ENCODE results near the gene BRSK1. TPM values are rescaled to one million over a fixed set of nuclear protein-coding genes. Genes with fewer than 3 reads are reported as not detected.

BRSK1 gene
- polyA plus RNA-seq, 1 experiment, result 9.5 TPM

- POLR2A ChIA-PET, result no interaction called here
- no peak for DNase-seq (ENCODE audit: low read depth, low spot score)
Observed at GRCh38 chr19:55248704-55249103, 35.1 kb upstream of the BRSK1 start.

DNA sequence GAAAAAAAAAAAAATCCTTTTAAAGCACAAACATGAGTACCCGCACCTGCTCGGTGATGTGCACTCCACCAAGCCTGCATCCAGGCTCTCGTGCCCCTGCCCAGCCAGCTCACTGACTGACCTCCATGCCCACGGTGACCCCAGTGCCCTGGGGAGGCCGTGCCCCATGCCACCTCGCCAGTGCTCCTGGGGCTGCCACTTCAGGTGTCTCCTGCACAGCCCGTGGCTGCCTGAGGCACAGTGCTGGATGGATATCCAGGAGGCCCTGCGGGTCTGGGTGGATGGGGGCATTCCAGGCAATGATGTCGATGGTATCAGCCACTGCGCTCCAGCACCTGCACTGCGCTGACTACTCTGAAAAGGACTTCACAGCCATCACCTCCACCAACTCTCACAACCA lies 34.0 kb upstream of the BRSK1 start:
- DNase-seq (ENCODE audit: low read depth, low spot score), result no peak
- Histone ChIP-seq H3K27me3 (ENCODE audit: control insufficient read depth, insufficient read depth, low read length) (no peaks in the 10 kb centered on the region), H3K9me3 (ENCODE audit: control insufficient read depth, insufficient read depth, low read length) (no peaks in the 10 kb centered on the region), H3K27ac (ENCODE audit: low read depth, low read length) (no peak overlapping the region), H3K4me3 (ENCODE audit: low read depth, low read length) (no peak overlapping the region)
- ChIA-PET CTCF (no interaction called here), POLR2A (no interaction called here)
- TF ChIP-seq CTCF (IDR thresholded peaks at IDR 0.05; ENCODE audit: low read depth, low read length), result no peak

More at GRCh38 chr19:55248704-55249103, 35.1 kb upstream of the BRSK1 start:
- no peak overlapping the region for H3K4me3 ChIP-seq (ENCODE audit: low read depth, low read length)
- H3K9me3 ChIP-seq (ENCODE audit: control insufficient read depth, insufficient read depth, low read length), result no peaks in the 10 kb centered on the region
- no peaks in the 10 kb centered on the region for H3K27me3 ChIP-seq (ENCODE audit: control insufficient read depth, insufficient read depth, low read length)
- CTCF ChIA-PET, result no interaction called here
- no peak for TF ChIP-seq CTCF (IDR thresholded peaks at IDR 0.05; ENCODE audit: low read depth, low read length)
- no peak overlapping the region for H3K27ac ChIP-seq (ENCODE audit: low read depth, low read length)

DNA sequence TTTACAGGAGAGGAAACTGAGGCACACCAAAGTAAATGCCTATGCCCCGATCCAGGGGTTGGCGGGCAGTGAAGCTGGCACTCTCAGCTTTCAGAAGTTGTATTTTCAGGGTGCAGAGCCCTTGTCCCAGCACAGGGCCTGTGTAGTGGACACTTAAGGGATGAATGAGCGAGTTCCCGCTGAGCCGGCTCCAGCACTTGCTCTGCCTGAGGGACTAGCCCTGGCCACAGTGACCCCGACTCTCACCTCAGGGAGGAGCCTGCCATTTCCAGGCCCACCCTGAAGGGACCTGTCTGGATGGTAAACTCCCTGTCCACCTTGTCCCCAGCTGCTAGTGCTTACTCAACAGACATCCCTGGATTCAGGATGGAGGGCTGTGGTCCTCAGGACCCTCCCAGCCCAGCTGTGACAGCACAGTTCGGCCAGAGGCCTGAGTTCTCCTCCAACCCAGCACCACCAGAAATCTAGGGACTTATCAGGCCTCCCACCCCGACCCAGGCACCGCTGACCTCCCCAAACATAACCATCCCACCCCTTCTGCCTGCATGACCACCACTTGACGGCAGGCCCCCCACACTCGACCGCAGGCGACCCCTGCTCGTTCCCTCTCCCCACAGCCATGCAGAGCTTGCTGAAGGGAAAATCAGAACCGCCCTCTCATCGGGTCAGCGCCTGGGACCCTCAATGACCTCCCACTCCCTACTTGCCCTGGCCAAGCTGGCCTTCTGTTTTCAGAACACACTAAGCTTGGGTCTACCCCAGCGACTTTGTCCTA lies 33.3 kb upstream of the BRSK1 start:
- no peaks in the 10 kb centered on the region for H3K27me3 ChIP-seq (ENCODE audit: control insufficient read depth, insufficient read depth, low read length)
- H3K9me3 ChIP-seq (ENCODE audit: control insufficient read depth, insufficient read depth, low read length), result no peaks in the 10 kb centered on the region
- no peak overlapping the region for H3K4me3 ChIP-seq (ENCODE audit: low read depth, low read length)
- CTCF ChIA-PET, result no interaction called here
- no peak overlapping the region for H3K27ac ChIP-seq (ENCODE audit: low read depth, low read length)
- no peak for TF ChIP-seq CTCF (IDR thresholded peaks at IDR 0.05; ENCODE audit: low read depth, low read length)
- POLR2A ChIA-PET, result no interaction called here
- DNase-seq (ENCODE audit: low read depth, low spot score), result no peak

DNA sequence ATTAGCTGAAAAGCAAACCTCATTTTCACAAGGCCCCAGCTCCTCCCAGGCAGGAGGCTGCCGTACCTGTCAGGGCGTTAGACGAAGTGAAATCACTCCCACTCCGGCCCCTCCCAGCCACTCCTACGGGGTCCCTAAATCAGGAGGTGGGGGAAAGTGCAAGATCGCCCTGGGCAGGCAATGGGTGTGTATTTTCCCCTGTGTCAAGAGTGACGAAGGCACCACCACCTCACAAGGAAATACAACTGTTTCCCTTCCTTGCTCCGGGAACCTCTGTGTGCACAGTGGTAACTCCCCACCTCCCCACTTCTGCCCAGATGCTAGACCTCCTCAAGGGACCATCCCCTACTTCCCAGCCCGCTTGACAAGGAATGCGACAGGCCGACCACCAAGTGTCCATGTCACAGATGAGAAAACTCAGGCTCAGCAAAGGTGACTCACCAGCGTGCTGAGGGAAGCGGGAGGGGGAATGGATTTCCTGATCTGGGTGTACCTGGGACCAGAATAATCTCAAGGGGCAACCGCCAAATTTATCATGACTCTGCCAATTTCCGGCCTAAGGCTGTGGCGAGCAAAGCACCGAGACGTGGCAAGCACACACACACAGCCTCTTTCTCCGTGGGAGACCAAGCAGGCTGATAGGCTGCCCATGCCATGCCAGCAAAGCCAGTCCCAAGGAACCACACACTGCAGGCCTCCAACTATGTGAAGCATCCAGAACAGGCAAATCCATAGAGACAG lies 32.3 kb upstream of the BRSK1 start:
- H3K4me3 ChIP-seq (ENCODE audit: low read depth, low read length), result no peak overlapping the region
- ChIA-PET POLR2A (no interaction called here), CTCF (interaction anchor here (1.0 kb wide), 1 partner anchor 216 kb away, joined by 3 read pairs; no protein-coding TSS in a partner anchor)
- no peaks in the 10 kb centered on the region for H3K9me3 ChIP-seq (ENCODE audit: control insufficient read depth, insufficient read depth, low read length)
- TF ChIP-seq CTCF (IDR thresholded peaks at IDR 0.05; ENCODE audit: low read depth, low read length), result no peak
- H3K27ac ChIP-seq (ENCODE audit: low read depth, low read length), result no peak overlapping the region
- no peaks in the 10 kb centered on the region for H3K27me3 ChIP-seq (ENCODE audit: control insufficient read depth, insufficient read depth, low read length)
- DNase-seq (ENCODE audit: low read depth, low spot score), result no peak

All from AG04450 (cell line).